Measurements from ENCODE around the gene FAM168B.

FAM168B gene, protein sequence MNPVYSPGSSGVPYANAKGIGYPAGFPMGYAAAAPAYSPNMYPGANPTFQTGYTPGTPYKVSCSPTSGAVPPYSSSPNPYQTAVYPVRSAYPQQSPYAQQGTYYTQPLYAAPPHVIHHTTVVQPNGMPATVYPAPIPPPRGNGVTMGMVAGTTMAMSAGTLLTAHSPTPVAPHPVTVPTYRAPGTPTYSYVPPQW

DNA sequence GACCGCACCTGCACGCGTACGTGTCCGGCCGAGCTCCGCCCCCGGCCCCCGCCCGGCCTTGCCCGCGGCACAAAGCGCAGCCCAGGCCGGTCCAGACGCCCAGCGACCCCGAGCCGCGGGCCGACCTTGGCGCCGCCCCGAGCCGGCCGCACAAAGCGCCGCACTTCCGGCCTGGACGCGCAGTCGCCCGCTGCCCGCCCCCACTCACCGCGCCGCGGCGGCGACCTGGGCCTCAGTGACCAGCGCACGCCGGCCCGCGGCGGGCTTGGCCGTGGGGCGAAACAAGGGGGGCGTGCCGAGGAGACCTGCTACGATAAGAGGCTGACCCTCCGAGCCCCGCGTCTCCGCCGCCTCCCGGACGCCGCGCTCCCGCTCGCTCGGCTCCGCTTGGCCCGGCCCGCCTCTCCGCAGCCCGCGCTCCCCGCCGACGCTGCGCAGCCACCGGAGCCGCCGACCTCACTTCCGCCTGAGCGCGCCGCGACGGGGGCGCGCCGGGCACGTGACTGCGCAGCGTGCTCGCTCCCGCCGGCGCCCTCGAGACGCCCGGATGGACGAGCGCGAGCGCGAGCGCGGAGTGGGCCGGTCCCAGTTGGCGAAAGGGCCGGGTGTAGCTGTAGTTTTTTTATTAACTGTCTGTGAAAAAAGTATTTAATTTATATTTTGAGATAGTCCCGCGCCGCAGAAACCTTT is at the start of gene FAM168B:
Gene FAM168B, minus strand, starts transcription at position 455 of the 690 bp plus-strand sequence. CDS start 10,814 bp downstream, outside the sequence.
- TF ChIP-seq, protein P1, sequence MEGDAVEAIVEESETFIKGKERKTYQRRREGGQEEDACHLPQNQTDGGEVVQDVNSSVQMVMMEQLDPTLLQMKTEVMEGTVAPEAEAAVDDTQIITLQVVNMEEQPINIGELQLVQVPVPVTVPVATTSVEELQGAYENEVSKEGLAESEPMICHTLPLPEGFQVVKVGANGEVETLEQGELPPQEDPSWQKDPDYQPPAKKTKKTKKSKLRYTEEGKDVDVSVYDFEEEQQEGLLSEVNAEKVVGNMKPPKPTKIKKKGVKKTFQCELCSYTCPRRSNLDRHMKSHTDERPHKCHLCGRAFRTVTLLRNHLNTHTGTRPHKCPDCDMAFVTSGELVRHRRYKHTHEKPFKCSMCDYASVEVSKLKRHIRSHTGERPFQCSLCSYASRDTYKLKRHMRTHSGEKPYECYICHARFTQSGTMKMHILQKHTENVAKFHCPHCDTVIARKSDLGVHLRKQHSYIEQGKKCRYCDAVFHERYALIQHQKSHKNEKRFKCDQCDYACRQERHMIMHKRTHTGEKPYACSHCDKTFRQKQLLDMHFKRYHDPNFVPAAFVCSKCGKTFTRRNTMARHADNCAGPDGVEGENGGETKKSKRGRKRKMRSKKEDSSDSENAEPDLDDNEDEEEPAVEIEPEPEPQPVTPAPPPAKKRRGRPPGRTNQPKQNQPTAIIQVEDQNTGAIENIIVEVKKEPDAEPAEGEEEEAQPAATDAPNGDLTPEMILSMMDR (IDR thresholded peaks at IDR 0.05; ENCODE audit: low read depth, low read length, missing control alignments) = no peak
- H3K36me3 ChIP-seq (replicated peaks) = peaks cover 2% of the 10 kb centered on the region
- H3K4me3 ChIP-seq (ENCODE audit: low read depth, low read length) = peak within 1 kb of the TSS; percentile 84
- peak; percentile 68 for DNase-seq
- no peaks in the 10 kb centered on the region for H3K27me3 ChIP-seq (replicated peaks)
- in situ Hi-C loops (cut with HindIII; ENCODE audit: low pct_ligation_motif_present, low sequenced_read_pairs) = no loop called here
- H3K27ac ChIP-seq = peak within 1 kb of the TSS; percentile 82

DNA sequence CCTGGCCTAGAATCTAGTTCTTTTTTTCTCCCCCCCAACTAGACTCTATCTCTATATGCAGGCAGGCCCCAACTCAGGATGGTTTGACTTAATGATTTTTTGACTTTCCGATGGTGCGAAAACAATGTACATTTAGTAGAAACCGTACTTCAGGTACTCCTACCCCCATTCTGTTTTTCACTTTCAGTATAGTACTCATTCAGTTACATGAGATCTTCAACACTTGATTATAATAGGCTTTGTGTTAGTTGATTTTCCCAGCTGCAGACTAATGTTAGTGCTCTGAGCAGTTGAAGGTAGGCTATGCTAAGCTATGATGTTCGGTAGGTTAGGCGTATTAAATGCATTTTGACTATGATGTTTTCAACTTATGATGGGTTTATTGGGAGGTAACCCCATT is 49.6 kb upstream of the FAM168B start:
- Histone ChIP-seq H3K4me3 (ENCODE audit: low read depth, low read length) (no peak overlapping the region), H3K27ac (no peak overlapping the region), H3K36me3 (replicated peaks) (peaks cover 32% of the 10 kb centered on the region), H3K27me3 (replicated peaks) (no peaks in the 10 kb centered on the region)
- TF ChIP-seq, protein P1 (IDR thresholded peaks at IDR 0.05; ENCODE audit: low read depth, low read length, missing control alignments) = no peak
- in situ Hi-C loops (cut with HindIII; ENCODE audit: low pct_ligation_motif_present, low sequenced_read_pairs) = no loop called here
- DNase-seq = no peak

DNA sequence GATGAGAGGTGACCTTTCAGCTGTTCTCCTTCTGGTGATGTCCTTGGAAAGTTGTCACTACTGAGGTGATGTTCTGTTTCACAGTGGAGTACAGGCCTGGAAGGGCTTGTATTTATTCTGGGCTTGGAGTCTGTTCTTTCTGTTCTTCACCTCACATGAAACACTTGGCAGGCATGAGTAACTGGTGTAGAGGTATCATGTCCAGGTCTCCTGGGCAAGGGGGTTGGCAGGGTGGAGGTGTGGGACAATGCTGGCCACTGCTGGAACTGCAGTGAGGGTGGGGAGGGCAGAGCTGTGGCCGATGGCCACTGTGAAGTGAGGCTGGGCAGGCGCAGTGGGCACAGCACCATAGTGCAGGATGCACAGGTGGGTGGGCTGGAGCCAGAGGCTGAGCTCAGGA is 47.3 kb upstream of the FAM168B start:
- Histone ChIP-seq H3K27ac (no peak overlapping the region), H3K27me3 (replicated peaks) (no peaks in the 10 kb centered on the region), H3K4me3 (ENCODE audit: low read depth, low read length) (no peak overlapping the region), H3K36me3 (replicated peaks) (peaks cover 26% of the 10 kb centered on the region)
- in situ Hi-C loops (cut with HindIII; ENCODE audit: low pct_ligation_motif_present, low sequenced_read_pairs) = no loop called here
- TF ChIP-seq, protein P1 (IDR thresholded peaks at IDR 0.05; ENCODE audit: low read depth, low read length, missing control alignments) = no peak
- no peak for DNase-seq

DNA sequence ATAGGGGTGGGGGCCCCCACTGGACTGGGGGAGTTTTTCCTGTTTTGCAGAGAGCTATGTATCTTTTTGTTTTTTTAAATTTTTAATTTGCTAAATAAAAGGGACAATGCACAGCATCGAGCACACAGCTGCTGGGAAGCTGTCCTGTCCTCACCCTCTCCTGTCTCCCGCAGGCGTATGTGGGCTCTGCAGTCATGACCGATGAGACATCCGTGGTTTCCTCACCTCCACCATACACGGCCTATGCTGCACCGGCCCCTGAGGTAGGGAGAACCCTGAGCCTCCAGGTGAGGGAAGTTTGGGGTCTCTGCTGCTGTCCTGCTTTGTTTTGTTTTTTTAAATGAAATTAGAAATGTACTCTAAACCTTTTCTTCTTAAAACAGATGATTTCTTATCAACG is 39.5 kb upstream of the FAM168B start:
- Histone ChIP-seq H3K36me3 (replicated peaks) (peaks cover 33% of the 10 kb centered on the region), H3K27ac (no peak overlapping the region), H3K27me3 (replicated peaks) (no peaks in the 10 kb centered on the region), H3K4me3 (ENCODE audit: low read depth, low read length) (no peak overlapping the region)
- in situ Hi-C loops (cut with HindIII; ENCODE audit: low pct_ligation_motif_present, low sequenced_read_pairs) = no loop called here
- TF ChIP-seq, protein P1 (IDR thresholded peaks at IDR 0.05; ENCODE audit: low read depth, low read length, missing control alignments) = no peak
- no peak for DNase-seq

DNA sequence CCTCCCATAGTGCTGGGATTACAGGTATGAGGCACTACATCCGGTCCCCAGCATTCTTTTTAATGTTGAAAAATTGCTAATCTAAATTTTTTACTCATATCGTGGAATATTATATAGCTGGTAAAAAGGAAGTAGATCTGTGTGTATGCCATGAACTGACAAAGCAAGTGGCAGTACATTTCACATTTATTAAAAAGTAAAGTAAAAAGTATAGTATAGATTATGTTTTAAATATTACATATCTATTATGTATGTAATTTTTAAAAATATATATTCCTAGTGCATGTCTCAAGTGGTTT is 37.0 kb upstream of the FAM168B start:
- H3K27me3 ChIP-seq (replicated peaks) = no peaks in the 10 kb centered on the region
- H3K4me3 ChIP-seq (ENCODE audit: low read depth, low read length) = no peak overlapping the region
- H3K36me3 ChIP-seq (replicated peaks) = peaks cover 45% of the 10 kb centered on the region
- in situ Hi-C loops (cut with HindIII; ENCODE audit: low pct_ligation_motif_present, low sequenced_read_pairs) = no loop called here
- TF ChIP-seq, protein P1 (IDR thresholded peaks at IDR 0.05; ENCODE audit: low read depth, low read length, missing control alignments) = no peak
- no peak for DNase-seq
- H3K27ac ChIP-seq = no peak overlapping the region
